ENCODE data around the gene PIH1D2. TPM values are rescaled to one million over a fixed set of nuclear protein-coding genes. Genes with fewer than 3 reads are reported as not detected.

Gene PIH1D2
- total and polyA plus RNA-seq, 10 donors, result 0.18 to 2.2 (median 0.67) TPM

DNA sequence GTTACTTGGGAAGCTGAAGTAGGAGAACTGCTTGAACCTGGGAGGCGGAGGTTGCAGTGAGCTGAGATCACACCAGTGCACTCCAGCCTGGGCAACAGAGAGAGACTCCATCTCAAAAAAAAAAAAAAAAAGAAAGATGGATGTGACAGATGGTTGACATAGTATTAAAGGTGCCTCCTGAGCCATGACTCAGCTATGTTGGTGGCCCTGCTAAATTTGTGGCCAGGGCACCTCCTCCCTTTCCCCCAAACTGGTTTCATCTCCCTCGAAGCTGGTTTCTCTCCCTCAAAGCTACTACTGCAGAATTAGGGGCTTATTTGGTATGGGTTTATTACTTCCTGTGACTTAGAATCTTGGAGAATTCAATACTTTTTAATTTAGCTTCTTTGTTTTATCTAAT lies 44.4 kb upstream of the PIH1D2 start:
- WGBS, 5 donors, result 62 to 83% (median 72%) methylated on average over 2 of the region's 2 CpGs
- intact Hi-C loops (cut with DNase I; ENCODE audit: low total_unique reads), result no loop called here

DNA sequence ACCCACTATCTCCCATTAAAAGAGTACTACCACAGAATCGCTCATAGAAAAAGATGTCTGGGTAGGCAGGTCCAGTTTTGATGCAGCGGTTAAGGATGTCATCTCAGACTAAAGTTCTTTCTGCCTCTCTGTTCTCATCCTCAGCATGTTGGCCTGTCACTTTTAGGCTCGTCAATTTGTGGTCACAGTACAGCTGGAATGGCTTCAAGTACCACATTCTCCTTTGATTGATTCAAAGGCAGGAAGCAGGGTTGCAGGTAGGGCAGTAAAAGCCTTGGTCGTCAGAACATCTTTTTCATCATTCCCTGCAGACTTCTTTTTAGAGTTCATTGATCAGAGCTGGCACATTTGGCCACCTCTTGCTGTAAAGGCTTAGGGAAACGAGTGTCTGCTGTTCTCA lies 41.6 kb upstream of the PIH1D2 start:
- WGBS, 5 donors, result 73 to 81% (median 73%) methylated on average over 5 of the region's 5 CpGs
- no peak for TF ChIP-seq POLR2A (IDR thresholded peaks at IDR 0.05)
- TF ChIP-seq, protein P1, sequence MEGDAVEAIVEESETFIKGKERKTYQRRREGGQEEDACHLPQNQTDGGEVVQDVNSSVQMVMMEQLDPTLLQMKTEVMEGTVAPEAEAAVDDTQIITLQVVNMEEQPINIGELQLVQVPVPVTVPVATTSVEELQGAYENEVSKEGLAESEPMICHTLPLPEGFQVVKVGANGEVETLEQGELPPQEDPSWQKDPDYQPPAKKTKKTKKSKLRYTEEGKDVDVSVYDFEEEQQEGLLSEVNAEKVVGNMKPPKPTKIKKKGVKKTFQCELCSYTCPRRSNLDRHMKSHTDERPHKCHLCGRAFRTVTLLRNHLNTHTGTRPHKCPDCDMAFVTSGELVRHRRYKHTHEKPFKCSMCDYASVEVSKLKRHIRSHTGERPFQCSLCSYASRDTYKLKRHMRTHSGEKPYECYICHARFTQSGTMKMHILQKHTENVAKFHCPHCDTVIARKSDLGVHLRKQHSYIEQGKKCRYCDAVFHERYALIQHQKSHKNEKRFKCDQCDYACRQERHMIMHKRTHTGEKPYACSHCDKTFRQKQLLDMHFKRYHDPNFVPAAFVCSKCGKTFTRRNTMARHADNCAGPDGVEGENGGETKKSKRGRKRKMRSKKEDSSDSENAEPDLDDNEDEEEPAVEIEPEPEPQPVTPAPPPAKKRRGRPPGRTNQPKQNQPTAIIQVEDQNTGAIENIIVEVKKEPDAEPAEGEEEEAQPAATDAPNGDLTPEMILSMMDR (IDR thresholded peaks at IDR 0.05 in 8 of 11, conservative IDR thresholded peaks at IDR 0.05 in 3 of 11), result no peak
- no peak for TF ChIP-seq POLR2AphosphoS5 (IDR thresholded peaks at IDR 0.05)
- no peak for DNase-seq

More for the DNA sequence above, 44.4 kb upstream of the PIH1D2 start:
- Histone ChIP-seq H3K4me1 (peaks cover 0 to 17% (median 3%) of the 10 kb centered on the region in 6 donors), H3K4me3 (no peak overlapping the region), H3K9me3 (no peaks in the 10 kb centered on the region), H3K27ac (no peak overlapping the region), H3K27me3 (replicated peaks in 1 of 7) (no peaks in the 10 kb centered on the region), H3K36me3 (peaks cover 0 to 8% (median 0%) of the 10 kb centered on the region in 6 donors)
- DNase-seq, result no peak
- TF ChIP-seq POLR2A (IDR thresholded peaks at IDR 0.05) (no peak), POLR2AphosphoS5 (IDR thresholded peaks at IDR 0.05) (no peak)
- TF ChIP-seq, protein P1 (IDR thresholded peaks at IDR 0.05 in 8 of 11, conservative IDR thresholded peaks at IDR 0.05 in 3 of 11), result no peak

DNA sequence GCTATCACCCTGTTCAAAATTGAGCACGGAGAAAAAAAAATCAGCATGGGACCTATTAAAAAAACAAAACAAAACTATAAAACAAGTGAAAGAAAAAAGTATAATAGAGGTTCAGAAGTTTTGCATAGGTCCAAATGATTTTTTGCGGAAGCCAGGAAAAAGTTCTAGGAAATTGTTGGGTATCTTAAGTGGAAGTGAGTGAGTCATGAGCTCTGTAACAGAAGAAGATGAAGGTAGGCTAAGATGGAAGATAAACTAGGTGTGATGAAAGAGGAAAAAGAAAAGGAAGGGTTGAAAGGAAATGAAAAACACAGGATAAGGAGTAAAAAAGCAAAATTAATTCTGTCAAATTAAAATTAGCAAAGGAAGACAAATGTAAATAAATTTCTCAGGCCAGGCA lies 40.6 kb upstream of the PIH1D2 start:
- no peak for DNase-seq
- Histone ChIP-seq H3K36me3 (peaks cover 0 to 6% (median 0%) of the 10 kb centered on the region in 6 donors), H3K27ac (no peak overlapping the region), H3K27me3 (replicated peaks in 1 of 7) (no peaks in the 10 kb centered on the region), H3K9me3 (peaks cover 0 to 4% (median 0%) of the 10 kb centered on the region in 8 donors), H3K4me1 (peaks cover 0 to 16% (median 3%) of the 10 kb centered on the region in 6 donors), H3K4me3 (no peak overlapping the region)
- WGBS, 5 donors, result 91 to 96% (median 93%) methylated on average over 2 of the region's 2 CpGs
- TF ChIP-seq POLR2AphosphoS5 (IDR thresholded peaks at IDR 0.05) (no peak), POLR2A (IDR thresholded peaks at IDR 0.05) (no peak)
- TF ChIP-seq, protein P1 (IDR thresholded peaks at IDR 0.05 in 8 of 11, conservative IDR thresholded peaks at IDR 0.05 in 3 of 11), result no peak
- intact Hi-C loops (cut with DNase I; ENCODE audit: low total_unique reads), result no loop called here

More for the DNA sequence above, 41.6 kb upstream of the PIH1D2 start:
- peaks cover 0 to 4% (median 0%) of the 10 kb centered on the region in 8 donors for H3K9me3 ChIP-seq
- intact Hi-C loops (cut with DNase I; ENCODE audit: low total_unique reads), result no loop called here
- peaks cover 0 to 8% (median 0%) of the 10 kb centered on the region in 6 donors for H3K36me3 ChIP-seq
- H3K4me1 ChIP-seq, result peaks cover 0 to 20% (median 3%) of the 10 kb centered on the region in 6 donors
- no peaks in the 10 kb centered on the region for H3K27me3 ChIP-seq (replicated peaks in 1 of 7)
- no peak overlapping the region for H3K4me3 ChIP-seq
- H3K27ac ChIP-seq, result no peak overlapping the region

DNA sequence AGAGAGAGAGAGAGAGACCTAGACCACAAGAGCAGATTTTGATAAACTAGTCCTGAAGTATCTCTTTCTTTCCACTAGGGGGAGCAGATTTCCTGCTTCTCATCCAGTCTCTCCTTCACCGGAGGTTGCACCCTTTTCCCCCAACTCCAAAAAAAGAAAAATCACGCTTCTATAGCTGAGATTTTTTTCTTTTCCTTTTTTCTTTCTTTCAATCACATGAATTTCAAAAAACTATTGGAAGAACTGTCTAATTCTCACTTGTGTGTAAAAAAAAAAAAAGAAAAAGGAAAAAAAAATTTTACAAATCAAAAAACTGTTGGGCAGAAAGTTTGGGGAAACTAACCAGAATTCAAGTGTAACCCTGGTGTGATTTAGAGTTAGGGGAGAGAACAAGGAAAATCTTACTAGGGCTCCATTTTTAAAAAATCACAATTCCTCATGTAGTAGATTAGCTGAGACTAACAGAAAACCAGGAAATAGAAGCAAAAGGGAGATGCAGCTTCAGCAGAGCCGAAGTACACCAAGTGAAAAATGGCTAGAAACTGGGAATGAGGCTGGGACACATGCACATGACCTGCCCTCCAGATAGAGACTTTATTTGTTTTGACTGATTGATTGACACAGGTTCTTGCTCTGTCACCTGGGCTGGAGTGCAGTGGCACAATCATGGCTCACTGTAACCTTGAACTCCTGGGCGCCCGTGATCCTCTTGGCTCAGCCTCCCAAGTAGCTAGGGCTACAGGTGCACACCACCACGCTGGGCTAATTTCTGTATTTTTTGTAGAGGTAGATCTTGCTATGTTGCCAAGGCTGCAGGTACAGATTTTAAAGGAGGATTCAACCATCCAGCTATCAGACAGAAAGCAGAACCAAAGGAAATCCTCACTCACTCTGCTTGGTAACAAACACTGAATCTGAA lies 40.0 kb upstream of the PIH1D2 start:
- 34 to 64% (median 58%) methylated on average over 4 to 6 of the region's 6 CpGs for WGBS, 5 donors
- no peak for TF ChIP-seq POLR2A (IDR thresholded peaks at IDR 0.05)
- TF ChIP-seq, protein P1 (IDR thresholded peaks at IDR 0.05 in 8 of 11, conservative IDR thresholded peaks at IDR 0.05 in 3 of 11), result peak in 10 of 11 experiments; percentile 34 to 69 (median 60)
- intact Hi-C loops (cut with DNase I; ENCODE audit: low total_unique reads), result no loop called here
- Histone ChIP-seq H3K27ac (no peak overlapping the region), H3K9me3 (peaks cover 0 to 4% (median 0%) of the 10 kb centered on the region in 8 donors), H3K4me3 (no peak overlapping the region), H3K27me3 (replicated peaks in 1 of 7) (no peaks in the 10 kb centered on the region), H3K4me1 (peaks cover 0 to 16% (median 3%) of the 10 kb centered on the region in 6 donors), H3K36me3 (no peaks in the 10 kb centered on the region)
- DNase-seq, result no peak

Data from spleen (tissue), 11 donors.